ENCODE measurements around the gene SETBP1.

Gene SETBP1

DNA sequence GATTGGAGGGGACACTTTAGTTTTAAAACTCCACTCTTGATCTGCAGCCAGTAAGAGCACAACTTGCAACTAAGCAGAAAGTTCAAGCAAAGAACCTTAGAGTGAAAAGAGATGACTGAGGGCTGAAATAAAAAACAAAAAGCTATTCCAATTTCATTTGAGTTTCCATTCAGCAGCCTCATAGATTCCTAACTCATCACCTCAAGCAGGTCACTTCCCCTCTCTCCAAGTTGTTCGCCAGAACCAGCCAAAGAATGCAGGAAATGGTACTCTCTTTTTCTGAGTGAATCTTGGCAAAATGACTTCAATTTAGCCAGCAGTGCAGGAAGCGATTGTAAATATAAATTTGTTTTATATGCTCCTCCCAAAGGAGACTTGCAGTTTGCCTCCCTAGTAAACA is 213.3 kb downstream of the SETBP1 start:
- Histone ChIP-seq H3K4me3 (ENCODE audit: insufficient read length, low read depth) (no peak overlapping the region), H3K36me3 (ENCODE audit: insufficient read depth, insufficient read length, low read length) (no peaks in the 10 kb centered on the region), H3K4me1 (ENCODE audit: insufficient read depth, insufficient read length) (peaks cover 3% of the 10 kb centered on the region), H3K27me3 (ENCODE audit: insufficient read depth, insufficient read length) (no peaks in the 10 kb centered on the region), H3K9ac (ENCODE audit: insufficient read length, low read depth) (no peak overlapping the region), H3K9me3 (ENCODE audit: insufficient read depth, low read length) (peaks cover 17% of the 10 kb centered on the region)
- no peak for TF ChIP-seq ZNF274 (IDR thresholded peaks at IDR 0.05; ENCODE audit: low read depth, low read length)
- TF ChIP-seq YY1 (IDR thresholded peaks at IDR 0.05; ENCODE audit: insufficient read depth, insufficient read length): no peak
- no peak for TF ChIP-seq SUZ12 (IDR thresholded peaks at IDR 0.05; ENCODE audit: extremely low read depth, insufficient read depth, insufficient read length)
- DNase-seq (ENCODE audit: low read depth, low spot score): no peak

DNA sequence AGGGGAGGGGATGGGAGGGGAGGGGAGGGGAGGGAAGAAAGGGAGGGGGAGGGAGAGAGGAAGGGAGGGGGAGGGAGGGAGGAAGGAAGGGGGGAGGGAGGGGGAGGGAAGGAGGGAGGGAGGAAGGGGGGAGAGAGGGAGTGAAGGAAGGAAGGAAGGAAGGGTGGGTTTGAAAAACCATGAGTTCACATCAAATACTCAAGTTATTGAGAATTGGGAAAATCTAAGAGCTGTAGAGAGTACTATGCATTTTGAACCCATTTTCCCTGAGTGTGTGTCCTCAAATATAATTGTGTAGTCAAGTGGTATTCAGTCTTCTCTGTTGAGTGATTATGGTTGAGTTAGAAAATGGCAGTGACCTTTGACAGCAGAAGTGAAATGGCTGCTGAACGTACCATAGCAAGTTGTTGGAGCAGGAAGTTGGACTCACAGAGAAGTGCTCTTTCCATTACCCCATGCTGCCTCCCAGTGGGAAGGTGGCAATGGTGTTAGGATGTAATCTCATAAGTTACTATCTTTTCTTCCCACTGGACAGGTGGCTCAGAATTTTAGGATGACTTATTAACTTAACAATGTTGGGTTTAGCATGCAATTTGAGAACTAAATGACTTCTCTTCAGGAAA is 214.6 kb downstream of the SETBP1 start:
- H3K27me3 ChIP-seq (ENCODE audit: insufficient read depth, insufficient read length): no peaks in the 10 kb centered on the region
- H3K4me1 ChIP-seq (ENCODE audit: insufficient read depth, insufficient read length): peaks cover 3% of the 10 kb centered on the region
- TF ChIP-seq YY1 (IDR thresholded peaks at IDR 0.05; ENCODE audit: insufficient read depth, insufficient read length) (no peak), ZNF274 (IDR thresholded peaks at IDR 0.05; ENCODE audit: low read depth, low read length) (no peak), SUZ12 (IDR thresholded peaks at IDR 0.05; ENCODE audit: extremely low read depth, insufficient read depth, insufficient read length) (no peak)
- H3K36me3 ChIP-seq (ENCODE audit: insufficient read depth, insufficient read length, low read length): no peaks in the 10 kb centered on the region
- no peak overlapping the region for H3K9ac ChIP-seq (ENCODE audit: insufficient read length, low read depth)
- H3K9me3 ChIP-seq (ENCODE audit: insufficient read depth, low read length): peaks cover 14% of the 10 kb centered on the region
- no peak overlapping the region for H3K4me3 ChIP-seq (ENCODE audit: insufficient read length, low read depth)
- no peak for DNase-seq (ENCODE audit: low read depth, low spot score)

- Histone ChIP-seq H3K4me3 (ENCODE audit: insufficient read length, low read depth) (no peak overlapping the region), H3K9ac (ENCODE audit: insufficient read length, low read depth) (no peak overlapping the region), H3K27me3 (ENCODE audit: insufficient read depth, insufficient read length) (no peaks in the 10 kb centered on the region), H3K4me1 (ENCODE audit: insufficient read depth, insufficient read length) (peaks cover 3% of the 10 kb centered on the region), H3K9me3 (ENCODE audit: insufficient read depth, low read length) (no peaks in the 10 kb centered on the region; the same call in 1 of the 2 replicates), H3K36me3 (ENCODE audit: insufficient read depth, insufficient read length, low read length) (no peaks in the 10 kb centered on the region)
- DNase-seq (ENCODE audit: low read depth, low spot score): no peak
- TF ChIP-seq SUZ12 (IDR thresholded peaks at IDR 0.05; ENCODE audit: extremely low read depth, insufficient read depth, insufficient read length): no peak
- no peak for TF ChIP-seq YY1 (IDR thresholded peaks at IDR 0.05; ENCODE audit: insufficient read depth, insufficient read length)
- TF ChIP-seq ZNF274 (IDR thresholded peaks at IDR 0.05; ENCODE audit: low read depth, low read length): no peak
Observed at GRCh38 chr18:44896846-44897245, 216.2 kb downstream of the SETBP1 start.

DNA sequence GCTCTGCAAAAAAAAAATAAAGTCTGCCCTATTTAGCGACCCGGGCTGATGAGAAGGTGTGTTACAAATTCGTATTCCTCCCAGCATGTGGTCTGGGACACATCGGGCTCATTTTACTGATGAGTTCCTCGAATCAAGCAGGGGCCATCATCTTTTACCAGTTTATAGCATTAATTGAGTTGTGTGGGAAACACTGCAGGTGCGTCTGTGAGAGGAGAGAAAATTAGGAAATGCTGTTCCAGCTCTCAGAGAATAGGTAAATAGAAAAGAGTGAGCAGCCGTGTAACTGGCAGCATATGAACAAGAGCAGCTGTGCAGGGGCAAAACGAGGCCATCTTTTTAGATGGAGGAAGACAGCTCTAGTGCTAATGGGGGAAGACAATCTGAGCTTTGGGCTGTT is 216.7 kb downstream of the SETBP1 start:
- no peaks in the 10 kb centered on the region for H3K9me3 ChIP-seq (ENCODE audit: insufficient read depth, low read length)

DNA sequence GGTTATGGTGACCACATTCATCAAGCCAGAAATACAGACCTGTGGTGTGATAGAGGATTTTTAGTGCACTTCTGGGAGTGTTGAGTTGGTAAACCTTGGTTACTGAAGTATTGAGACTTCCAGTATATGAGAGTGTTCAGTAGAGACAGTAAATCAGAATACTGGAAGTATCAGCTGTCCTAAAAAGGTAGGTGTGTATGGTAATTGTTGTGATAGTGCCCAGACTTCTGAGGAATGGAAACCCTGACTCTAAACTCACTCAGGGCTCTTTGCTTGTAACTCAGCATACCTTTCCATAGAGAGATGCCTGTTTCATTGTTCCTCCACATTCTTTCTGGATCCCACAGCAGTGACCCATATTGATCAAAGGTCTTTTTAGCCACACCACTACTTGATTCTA is 217.1 kb downstream of the SETBP1 start:
- no peak for DNase-seq (ENCODE audit: low read depth, low spot score)
- no peak overlapping the region for H3K9ac ChIP-seq (ENCODE audit: insufficient read length, low read depth)
- TF ChIP-seq YY1 (IDR thresholded peaks at IDR 0.05; ENCODE audit: insufficient read depth, insufficient read length) (no peak), ZNF274 (IDR thresholded peaks at IDR 0.05; ENCODE audit: low read depth, low read length) (no peak), SUZ12 (IDR thresholded peaks at IDR 0.05; ENCODE audit: extremely low read depth, insufficient read depth, insufficient read length) (no peak)

More for the DNA sequence above, 216.7 kb downstream of the SETBP1 start:
- H3K4me3 ChIP-seq (ENCODE audit: insufficient read length, low read depth): no peak overlapping the region
- H3K36me3 ChIP-seq (ENCODE audit: insufficient read depth, insufficient read length, low read length): no peaks in the 10 kb centered on the region
- DNase-seq (ENCODE audit: low read depth, low spot score): no peak
- peaks cover 3% of the 10 kb centered on the region for H3K4me1 ChIP-seq (ENCODE audit: insufficient read depth, insufficient read length)
- H3K9ac ChIP-seq (ENCODE audit: insufficient read length, low read depth): no peak overlapping the region
- H3K27me3 ChIP-seq (ENCODE audit: insufficient read depth, insufficient read length): no peaks in the 10 kb centered on the region
- no peak for TF ChIP-seq SUZ12 (IDR thresholded peaks at IDR 0.05; ENCODE audit: extremely low read depth, insufficient read depth, insufficient read length)
- TF ChIP-seq YY1 (IDR thresholded peaks at IDR 0.05; ENCODE audit: insufficient read depth, insufficient read length): no peak
- TF ChIP-seq ZNF274 (IDR thresholded peaks at IDR 0.05; ENCODE audit: low read depth, low read length): no peak

DNA sequence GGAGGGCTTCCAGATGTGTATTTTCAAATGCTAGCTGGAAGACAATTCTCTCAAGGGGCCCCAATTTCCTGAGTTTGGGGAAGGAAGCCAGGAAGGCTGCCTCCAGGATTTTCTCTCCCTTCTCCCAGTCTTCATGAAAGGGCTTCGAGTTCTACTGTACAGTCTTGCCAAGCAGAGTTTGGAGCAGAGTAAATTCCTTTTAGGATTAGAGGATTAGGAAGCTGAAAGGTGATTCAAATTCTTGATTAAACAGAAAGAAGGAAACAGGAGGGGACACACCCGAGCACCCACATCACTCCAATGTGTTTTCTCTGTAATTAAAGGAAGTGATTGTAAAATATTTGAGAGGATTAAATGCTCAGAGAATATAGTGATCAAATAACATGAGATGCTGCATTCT is 217.8 kb downstream of the SETBP1 start:
- Histone ChIP-seq H3K4me1 (ENCODE audit: insufficient read depth, insufficient read length) (peaks cover 3% of the 10 kb centered on the region), H3K36me3 (ENCODE audit: insufficient read depth, insufficient read length, low read length) (no peaks in the 10 kb centered on the region), H3K9ac (ENCODE audit: insufficient read length, low read depth) (no peak overlapping the region), H3K4me3 (ENCODE audit: insufficient read length, low read depth) (no peak overlapping the region), H3K9me3 (ENCODE audit: insufficient read depth, low read length) (no peaks in the 10 kb centered on the region), H3K27me3 (ENCODE audit: insufficient read depth, insufficient read length) (no peaks in the 10 kb centered on the region)
- TF ChIP-seq YY1 (IDR thresholded peaks at IDR 0.05; ENCODE audit: insufficient read depth, insufficient read length): no peak
- no peak for TF ChIP-seq ZNF274 (IDR thresholded peaks at IDR 0.05; ENCODE audit: low read depth, low read length)
- TF ChIP-seq SUZ12 (IDR thresholded peaks at IDR 0.05; ENCODE audit: extremely low read depth, insufficient read depth, insufficient read length): no peak
- DNase-seq (ENCODE audit: low read depth, low spot score): no peak

More for the DNA sequence above, 217.1 kb downstream of the SETBP1 start:
- H3K36me3 ChIP-seq (ENCODE audit: insufficient read depth, insufficient read length, low read length): no peaks in the 10 kb centered on the region
- H3K9me3 ChIP-seq (ENCODE audit: insufficient read depth, low read length): no peaks in the 10 kb centered on the region
- no peak overlapping the region for H3K4me3 ChIP-seq (ENCODE audit: insufficient read length, low read depth)
- peaks cover 3% of the 10 kb centered on the region for H3K4me1 ChIP-seq (ENCODE audit: insufficient read depth, insufficient read length)
- no peaks in the 10 kb centered on the region for H3K27me3 ChIP-seq (ENCODE audit: insufficient read depth, insufficient read length)

- peaks cover 3% of the 10 kb centered on the region for H3K4me1 ChIP-seq (ENCODE audit: insufficient read depth, insufficient read length)
- DNase-seq (ENCODE audit: low read depth, low spot score): no peak
- TF ChIP-seq ZNF274 (IDR thresholded peaks at IDR 0.05; ENCODE audit: low read depth, low read length) (no peak), SUZ12 (IDR thresholded peaks at IDR 0.05; ENCODE audit: extremely low read depth, insufficient read depth, insufficient read length) (no peak), YY1 (IDR thresholded peaks at IDR 0.05; ENCODE audit: insufficient read depth, insufficient read length) (no peak)
- H3K9ac ChIP-seq (ENCODE audit: insufficient read length, low read depth): no peak overlapping the region
- H3K9me3 ChIP-seq (ENCODE audit: insufficient read depth, low read length): no peaks in the 10 kb centered on the region
- H3K36me3 ChIP-seq (ENCODE audit: insufficient read depth, insufficient read length, low read length): no peaks in the 10 kb centered on the region
- H3K4me3 ChIP-seq (ENCODE audit: insufficient read length, low read depth): no peak overlapping the region
- no peaks in the 10 kb centered on the region for H3K27me3 ChIP-seq (ENCODE audit: insufficient read depth, insufficient read length)
Observed at GRCh38 chr18:44899832-44900231, 219.1 kb downstream of the SETBP1 start.
